Testis (tissue), 3 donors: Measurements from ENCODE around the gene ZNF524. TPM values are rescaled to one million over a fixed set of nuclear protein-coding genes. Genes with fewer than 3 reads are reported as not detected.
"Not testable (repeated sequence)": the region's sequence is repeated elsewhere in the genome, so short reads cannot be mapped to it uniquely, and the experiment has no call there.

Experiments used
- DNase-seq: peaks from one replicate; pipeline ENCODE4 v3.0.0-alpha.2; 2019
- H3K27ac ChIP-seq, 2 donors: fragments of 200-600 bp; sonication (generic); one replicate each; pipeline ENCODE4 v1.5.1; 2019
- H3K27me3 ChIP-seq: fragments of 200-600 bp; sonication (generic); one replicate; pipeline ENCODE4 v1.5.1; 2019
- H3K36me3 ChIP-seq: fragments of 200-600 bp; sonication (generic); one replicate; pipeline ENCODE4 v1.5.1; 2017; ENCODE audit warnings: low read depth; ENCODE audit errors: missing control alignments
- H3K4me1 ChIP-seq: fragments of 200-600 bp; sonication (generic); one replicate; pipeline ENCODE4 v1.5.1; 2019
- H3K4me3 ChIP-seq, 2 donors: fragments of 200-600 bp; sonication (generic); one replicate each; pipeline ENCODE4 v1.5.1; 2017 to 2019
- H3K9me3 ChIP-seq: fragments of 200-600 bp; sonication (generic); one replicate; pipeline ENCODE4 v1.5.1; 2017
- CTCF ChIP-seq, 3 experiments: fragments of 450-650 bp in 2 of 3; fragments of 200-600 bp in 1 of 3; sonication (generic) in 1 of 3; IDR thresholded peaks; one replicate each; pipeline ENCODE4 v1.5.1; 2016 to 2019; ENCODE audit warnings: antibody characterized with exemption in 3 of 3, mild to moderate bottlenecking in 2 of 3, moderate library complexity in 1 of 3
- POLR2A ChIP-seq: fragments of 450-650 bp; IDR thresholded peaks from one replicate; pipeline ENCODE4 v1.6.1; 2017; ENCODE audit warnings: antibody characterized with exemption, mild to moderate bottlenecking, moderate library complexity
- WGBS, 2 donors: methylation state at CpG; one replicate each; pipeline ENCODE4 v1.1.5; 2018; 5-methylcytosine and 5-hydroxymethylcytosine counted together
- intact Hi-C: fragments of 100-400 bp; cut with DNase I; formaldehyde crosslinking; loops from one replicate; pipeline ENCODE4 v1.15.1; 2023; ENCODE audit warnings: low total_unique reads
- polyA plus RNA-seq: library from polyadenylated mRNA; stranded (reverse); fragments of 350-450 nt; fragmentation: Illumina TruSeq; extraction: RNeasy Lipid Tissue Mini Kit (QIAGEN cat#74804); gene quantifications from one replicate; pipeline ENCODE4 v1.2.3, GENCODE V29; 2014; ENCODE audit warnings: low read depth, low replicate concordance; ENCODE audit not compliant: insufficient read depth
- total RNA-seq, 2 donors: library from RNA; depleted of rRNA; stranded (reverse); fragments of >200 nt; gene quantifications; one replicate each; pipeline ENCODE4 v1.2.3, GENCODE V29; 2016

ZNF524 gene
- total and polyA plus RNA-seq, 3 donors from 2014 or later: 8.5 to 29.4 (median 25.0) TPM

GRCh38 chr19:55581145-55581822 lies 18.8 kb upstream of the ZNF524 start:
- Histone ChIP-seq H3K27me3 (no peaks in the 10 kb centered on the region), H3K4me1 (peaks cover 28% of the 10 kb centered on the region), H3K36me3 (no peaks in the 10 kb centered on the region), H3K4me3 (peak overlapping the region; percentile 68 to 85), H3K9me3 (no peaks in the 10 kb centered on the region), H3K27ac (peak overlapping the region; percentile 89)
- peak; percentile 39 for DNase-seq
- 25 to 33% methylated on average over 12 of the region's 12 CpGs for WGBS, 2 donors
- no peak for TF ChIP-seq POLR2A
- intact Hi-C loops: no loop called here

GRCh38 chr19:55581823-55582223 lies 18.3 kb upstream of the ZNF524 start:
- H3K4me1 ChIP-seq: peaks cover 33% of the 10 kb centered on the region
- H3K4me3 ChIP-seq: no peak overlapping the region
- H3K27me3 ChIP-seq: no peaks in the 10 kb centered on the region
- no peak for DNase-seq
- intact Hi-C loops: no loop called here
- no peaks in the 10 kb centered on the region for H3K9me3 ChIP-seq
- TF ChIP-seq CTCF (IDR thresholded peaks at IDR 0.05) (no peak), POLR2A (no peak)
- H3K27ac ChIP-seq: peak overlapping the region in 1 of 2 donors; percentile 65
- H3K36me3 ChIP-seq: no peaks in the 10 kb centered on the region
- 17 to 18% methylated on average over 6 of the region's 6 CpGs for WGBS, 2 donors

- DNase-seq, H3K27me3 ChIP-seq, H3K9me3 ChIP-seq, H3K36me3 ChIP-seq, H3K4me3 ChIP-seq, intact Hi-C loops: not testable (repeated sequence)
- Histone ChIP-seq H3K4me1 (peaks cover 38% of the 10 kb centered on the region), H3K27ac (peak overlapping the region; percentile 65 to 76)
- WGBS, 2 donors: 34 to 47% methylated on average over 4 of the region's 4 CpGs
Observed at GRCh38 chr19:55582284-55582683, 17.8 kb upstream of the ZNF524 start.

- DNase-seq, H3K27me3 ChIP-seq, H3K27ac ChIP-seq, intact Hi-C loops, H3K4me3 ChIP-seq, H3K36me3 ChIP-seq, H3K9me3 ChIP-seq: not testable (repeated sequence)
- WGBS, 2 donors: 74 to 79% methylated on average over 8 of the region's 8 CpGs
- peaks cover 38% of the 10 kb centered on the region for H3K4me1 ChIP-seq
Observed at GRCh38 chr19:55583897-55584296, 16.2 kb upstream of the ZNF524 start.

- intact Hi-C loops: no loop called here
- Histone ChIP-seq H3K27me3 (no peaks in the 10 kb centered on the region), H3K9me3 (no peaks in the 10 kb centered on the region), H3K4me3 (no peak overlapping the region), H3K4me1 (peaks cover 35% of the 10 kb centered on the region), H3K36me3 (no peaks in the 10 kb centered on the region), H3K27ac (no peak overlapping the region)
- no peak for TF ChIP-seq CTCF (IDR thresholded peaks at IDR 0.05)
- TF ChIP-seq POLR2A: no peak
- DNase-seq: no peak
- WGBS, 2 donors: 69 to 72% methylated on average over 11 of the region's 11 CpGs
Observed at GRCh38 chr19:55584871-55585270, 15.2 kb upstream of the ZNF524 start.

- DNase-seq: peak; percentile 88
- intact Hi-C loops: no loop called here
- peaks cover 32% of the 10 kb centered on the region for H3K4me1 ChIP-seq
- H3K9me3 ChIP-seq: no peaks in the 10 kb centered on the region
- H3K36me3 ChIP-seq: no peaks in the 10 kb centered on the region
- peak overlapping the region; percentile 24 to 45 for H3K4me3 ChIP-seq
- no peaks in the 10 kb centered on the region for H3K27me3 ChIP-seq
- 1 to 2% methylated on average over 22 to 29 of the region's 36 CpGs for WGBS, 2 donors
- H3K27ac ChIP-seq: peak overlapping the region; percentile 72
- TF ChIP-seq POLR2A (no peak), CTCF (IDR thresholded peaks at IDR 0.05) (no peak)
Observed at GRCh38 chr19:55585658-55586339, 14.3 kb upstream of the ZNF524 start.
